ENCODE data around the gene TTC27. TPM values are rescaled to one million over a fixed set of nuclear protein-coding genes. Genes with fewer than 3 reads are reported as not detected.
A peak's percentile ranks its signal among the peaks of the same experiment; 100 is the strongest.
"Not testable (repeated sequence)": the region's sequence is repeated elsewhere in the genome, so short reads cannot be mapped to it uniquely, and the experiment has no call there.

TTC27 gene
- total and polyA plus RNA-seq, 8 donors = 9.9 to 26.9 (median 22.5) TPM

- TF ChIP-seq CTCF (IDR thresholded peaks at IDR 0.05) = no peak
- Histone ChIP-seq H3K9me3 (no peaks in the 10 kb centered on the region), H3K36me3 (no peaks in the 10 kb centered on the region), H3K27ac (no peak overlapping the region), H3K27me3 (no peaks in the 10 kb centered on the region), H3K4me1 (no peaks in the 10 kb centered on the region), H3K4me3 (no peak overlapping the region)
- intact Hi-C loops (cut with DNase I) = no loop called here
- DNase-seq = no peak
- no peak for ATAC-seq
These were observed 235.5 kb downstream of the TTC27 start for GRCh38 chr2:32863326-32863725.

GRCh38 chr2:32863803-32864202, 236.0 kb downstream of the TTC27 start:
- no peaks in the 10 kb centered on the region for H3K4me1 ChIP-seq
- TF ChIP-seq CTCF (IDR thresholded peaks at IDR 0.05) = no peak
- DNase-seq (no peak), ATAC-seq (no peak)
- H3K36me3 ChIP-seq = no peaks in the 10 kb centered on the region
- no peaks in the 10 kb centered on the region for H3K9me3 ChIP-seq
- intact Hi-C loops (cut with DNase I) = no loop called here
- H3K27ac ChIP-seq = no peak overlapping the region
- no peaks in the 10 kb centered on the region for H3K27me3 ChIP-seq
- no peak overlapping the region for H3K4me3 ChIP-seq

GRCh38 chr2:32864334-32865111, 236.7 kb downstream of the TTC27 start:
- no peaks in the 10 kb centered on the region for H3K27me3 ChIP-seq

GRCh38 chr2:32865399-32866068, 237.7 kb downstream of the TTC27 start:
- ATAC-seq = no peak
- no peak for TF ChIP-seq CTCF (IDR thresholded peaks at IDR 0.05)
- Histone ChIP-seq H3K27ac (no peak overlapping the region), H3K4me1 (no peaks in the 10 kb centered on the region), H3K36me3 (no peaks in the 10 kb centered on the region), H3K9me3 (no peaks in the 10 kb centered on the region), H3K27me3 (no peaks in the 10 kb centered on the region), H3K4me3 (no peak overlapping the region)
- no peak for DNase-seq
- intact Hi-C loops (cut with DNase I) = no loop called here

More at GRCh38 chr2:32864334-32865111, 236.7 kb downstream of the TTC27 start:
- H3K4me3 ChIP-seq = no peak overlapping the region
- no peaks in the 10 kb centered on the region for H3K9me3 ChIP-seq
- ATAC-seq = no peak
- TF ChIP-seq CTCF (IDR thresholded peaks at IDR 0.05) = no peak
- peak in 1 of 4 donors; percentile 44 for DNase-seq
- H3K27ac ChIP-seq = no peak overlapping the region
- intact Hi-C loops (cut with DNase I) = no loop called here
- H3K4me1 ChIP-seq = no peaks in the 10 kb centered on the region
- no peaks in the 10 kb centered on the region for H3K36me3 ChIP-seq

- H3K27ac ChIP-seq; H3K4me3 ChIP-seq; H3K4me1 ChIP-seq; intact Hi-C loops (cut with DNase I); H3K9me3 ChIP-seq; H3K36me3 ChIP-seq; ATAC-seq; H3K27me3 ChIP-seq; DNase-seq: not testable (repeated sequence)
These were observed 238.6 kb downstream of the TTC27 start for GRCh38 chr2:32866462-32866861.

Small RNA genes lying within 50 kb of the gene (microRNA-seq; reads per million reads assigned to microRNA genes)
- 0 reads per million in 2 donors for gene MIR4765

Measured in left lung (tissue), 10 donors.